K562 (cell line): ENCODE results near the gene WWOX. TPM values are rescaled to one million over a fixed set of nuclear protein-coding genes. Genes with fewer than 3 reads are reported as not detected.

ENCODE experiments used
- ATAC-seq: fragments of 200-7000 bp; cut with Tn5 transposase; 3 replicates; pipeline ENCODE4 v1.9.1; 2020; ENCODE audit warnings: moderate library complexity
- BruUV-seq: library from RNA; stranded (reverse); fragments of 400-500 nt; replicated peaks from 2 replicates; lab custom pipeline; 2021; lab: Mats Ljungman, UMichigan
- CTCF ChIA-PET: fragments of 300-600 bp; formaldehyde crosslinking; extraction: SDS; loops from one replicate; lab custom pipeline; 2021; ENCODE audit warnings: low intra/inter-chr PET ratio; lab: Yijun Ruan, JAX
- POLR2A ChIA-PET: fragments of 300-600, 350-650 bp; sonication (Branson Sonifier 250); formaldehyde crosslinking; extraction: SDS; loops from one replicate; lab custom pipeline; 2021; ENCODE audit warnings: antibody characterized with exemption, inconsistent platforms; lab: Yijun Ruan, JAX
- DNase-seq, 4 experiments: peaks; one replicate each; pipeline versions ENCODE4 v3.0.0 to v3.0.0-alpha.2; 2011 to 2018; ENCODE audit warnings: low spot score in 3 of 4, mixed read lengths in 3 of 4; ENCODE audit errors: extremely low read depth in 1 of 4
- FAIRE-seq: peaks from 2 replicates; lab custom pipeline; 2011; peaks lifted over from hg19 to GRCh38; lab: Jason Lieb, UNC
- H2AFZ ChIP-seq: 2 replicates; pipeline ENCODE4 v1.6.0; 2011; ENCODE audit warnings: low read depth, low read length, control low read depth, inconsistent platforms
- H3K27ac ChIP-seq: fragments of 200-600 bp; 3 replicates; pipeline ENCODE4 v1.8.0; 2011; ENCODE audit warnings: low read depth, mild to moderate bottlenecking, control low read depth, inconsistent platforms, low read length, moderate library complexity, mixed read lengths; ENCODE audit errors: extremely low read depth
- H3K27me3 ChIP-seq, 2 experiments: fragments of 300-600 bp in 1 of 2; 2 replicates in 1 of 2; 3 replicates in 1 of 2; pipeline versions ENCODE4 v1.6.0 to v1.8.0; 2011; ENCODE audit warnings: inconsistent platforms in 2 of 2, low read length in 2 of 2, mild to moderate bottlenecking in 1 of 2, mixed read lengths in 1 of 2, moderate library complexity in 1 of 2; ENCODE audit not compliant: control insufficient read depth in 2 of 2, insufficient read depth in 2 of 2
- H3K36me3 ChIP-seq: fragments of 300-600 bp; 3 replicates; pipeline ENCODE4 v1.8.0; 2011; ENCODE audit warnings: mild to moderate bottlenecking, low read length, inconsistent platforms; ENCODE audit not compliant: control insufficient read depth, insufficient read depth
- H3K4me1 ChIP-seq, 2 experiments: fragments of 200-600 bp in 1 of 2; replicated peaks in 1 of 2; 2 replicates in 1 of 2; 3 replicates in 1 of 2; pipeline versions ENCODE4 v1.5.1 to v1.8.0; 2011; ENCODE audit warnings: inconsistent platforms in 2 of 2, low read length in 2 of 2, mild to moderate bottlenecking in 1 of 2, mixed read lengths in 1 of 2, moderate library complexity in 1 of 2; ENCODE audit not compliant: control insufficient read depth in 2 of 2, insufficient read depth in 2 of 2
- H3K4me2 ChIP-seq: 2 replicates; pipeline ENCODE4 v1.6.1; 2011; ENCODE audit warnings: low read length, control low read depth, inconsistent platforms, mixed read lengths; ENCODE audit not compliant: insufficient read depth
- H3K4me3 ChIP-seq: fragments of 200-600 bp; sonication (generic), shearing (Covaris generic); 2 replicates; pipeline ENCODE4 v1.5.1; 2016; ENCODE audit warnings: control low read depth, inconsistent platforms
- H3K79me2 ChIP-seq: fragments of 200-600 bp; 3 replicates; pipeline ENCODE4 v1.8.0; 2011; ENCODE audit warnings: low read length, inconsistent platforms; ENCODE audit not compliant: control insufficient read depth, insufficient read depth
- H3K9ac ChIP-seq, 2 experiments: 2 replicates each; pipeline versions ENCODE4 v1.6.0 to v1.6.1; 2011; ENCODE audit warnings: low read depth in 2 of 2, low read length in 2 of 2, control low read depth in 1 of 2, inconsistent platforms in 1 of 2, mild to moderate bottlenecking in 1 of 2, mixed read lengths in 1 of 2; ENCODE audit not compliant: insufficient read depth in 1 of 2
- H3K9me1 ChIP-seq: one replicate; pipeline ENCODE4 v1.6.0; 2011; ENCODE audit warnings: inconsistent platforms, mild to moderate bottlenecking, low read length, moderate library complexity; ENCODE audit not compliant: control insufficient read depth, insufficient read depth
- H3K9me3 ChIP-seq: replicated peaks from 2 replicates; pipeline ENCODE4 v1.5.1; 2011; ENCODE audit warnings: low read depth, low read length, inconsistent platforms; ENCODE audit not compliant: control insufficient read depth, insufficient read depth
- H4K20me1 ChIP-seq: replicated peaks from 2 replicates; pipeline ENCODE4 v1.6.1; 2011; ENCODE audit warnings: low read length, inconsistent platforms, mixed read lengths; ENCODE audit not compliant: control insufficient read depth, insufficient read depth
- BCLAF1 ChIP-seq, 2 experiments: fragments of 450-650 bp in 1 of 2; IDR thresholded peaks; 2 replicates each; pipeline ENCODE4 v1.6.1; 2011 to 2017; ENCODE audit warnings: low read depth in 2 of 2, antibody characterized with exemption in 1 of 2, borderline replicate concordance in 1 of 2, low read length in 1 of 2, mild to moderate bottlenecking in 1 of 2, mixed read lengths in 1 of 2; ENCODE audit not compliant: control insufficient read depth in 1 of 2
- FOXO4 ChIP-seq: fragments of 450-650 bp; formaldehyde crosslinking; IDR thresholded peaks from 2 replicates; pipeline ENCODE4 v1.4.0; 2020; ENCODE audit warnings: mild to moderate bottlenecking, moderate library complexity
- MITF ChIP-seq: IDR thresholded peaks from 2 replicates; pipeline ENCODE4 v1.6.1; 2014; ENCODE audit warnings: antibody characterized with exemption
- SOX6 ChIP-seq: fragments of 450-650 bp; IDR thresholded peaks from 2 replicates; pipeline ENCODE4 v1.6.1; 2014; ENCODE audit warnings: mild to moderate bottlenecking
- ZNF134 ChIP-seq: fragments of 250-450 bp; sonication (Bioruptor Pico); conservative IDR thresholded peaks from 2 replicates; pipeline ENCODE4 v1.4.0; 2020
- ZNF318 ChIP-seq, 2 experiments: fragments of 450-650 bp; IDR thresholded peaks; 2 replicates each; pipeline ENCODE4 v1.6.1; 2016; ENCODE audit warnings: mild to moderate bottlenecking in 2 of 2, borderline replicate concordance in 1 of 2, low read depth in 1 of 2, moderate library complexity in 1 of 2
- ZNF561 ChIP-seq: fragments of 450-650 bp; formaldehyde crosslinking; conservative IDR thresholded peaks from 2 replicates; pipeline ENCODE4 v1.4.0; 2020; ENCODE audit warnings: mild to moderate bottlenecking, moderate library complexity
- WGBS: fragments of 100-300 bp; shearing (Covaris generic); methylation state at CpG from one replicate; pipeline ENCODE4 v1.1.6; 2016; ENCODE audit warnings: low coverage, mixed read lengths; ENCODE audit not compliant: insufficient coverage; ENCODE audit errors: missing lambda C conversion rate; 5-methylcytosine and 5-hydroxymethylcytosine counted together
- in situ Hi-C: fragments of 300-500 bp; cut with MboI; formaldehyde crosslinking; loops from 4 replicates; pipeline ENCODE4 v1.15.0; 2018; ENCODE audit warnings: inconsistent platforms, mixed read lengths
- intact Hi-C: fragments of 100-400 bp; cut with micrococcal nuclease; formaldehyde crosslinking; loops from 2 replicates; pipeline ENCODE4 v1.14.2; 2022
- polyA plus RNA-seq, 8 experiments: library from polyadenylated mRNA; depleted of rRNA in 4 of 8; stranded (reverse) in 5 of 8; unstranded in 3 of 8; fragments of >200 nt; fragmentation: Nextera tagmentation in 2 of 8; fragmentation: Illumina TruSeq in 1 of 8; extraction: Ambion mirVana in 2 of 8; extraction: Trizol in 1 of 8; gene quantifications; 2 replicates each; pipeline versions ENCODE4 v1.2.1 to v1.2.3, GENCODE V29; 2011 to 2014; ENCODE audit warnings: inconsistent platforms in 1 of 8, missing spikeins in 1 of 8
- total RNA-seq, 7 experiments: library from RNA; depleted of rRNA in 6 of 7; stranded (reverse); fragments of >200 nt in 6 of 7; fragmentation: Illumina TruSeq in 2 of 7; extraction: Trizol in 2 of 7; gene quantifications; 2 replicates each; pipeline versions ENCODE4 v1.2.1 to v1.2.3, GENCODE V29; 2011 to 2021; ENCODE audit warnings: low replicate concordance in 1 of 7

Gene WWOX
- total and polyA plus RNA-seq, 9 of the 15 experiments (the other 6 are each of a cell fraction or from before 2014, with no cell fraction given), result 1.6 to 22.7 (median 8.1) TPM

GRCh38 chr16:79074541-79074940 lies 975.1 kb downstream of the WWOX start:
- in situ Hi-C loops (no loop called here), intact Hi-C loops (no loop called here)
- no TSS peak for BruUV-seq
- peaks cover 18 to 23% of the 10 kb centered on the region in 2 experiments for H3K27me3 ChIP-seq
- ChIA-PET CTCF (no interaction called here), POLR2A (interaction anchor here (0.6 kb wide), 1 partner anchor 259 kb away, joined by 3 read pairs; no protein-coding TSS in a partner anchor)
- no peak overlapping the region for H3K27ac ChIP-seq
- H3K79me2 ChIP-seq, result no peaks in the 10 kb centered on the region
- H3K9me1 ChIP-seq, result no peaks in the 10 kb centered on the region
- WGBS, result 0% methylated on average over 1 of the region's 1 CpG
- H3K9ac ChIP-seq, result no peak overlapping the region
- no peak overlapping the region for H2AFZ ChIP-seq
- H4K20me1 ChIP-seq, result no peaks in the 10 kb centered on the region
- ATAC-seq (no peak), DNase-seq (no peak), FAIRE-seq (no peak)
- no peaks in the 10 kb centered on the region for H3K4me1 ChIP-seq
- H3K4me2 ChIP-seq, result no peak overlapping the region
- H3K9me3 ChIP-seq, result no peaks in the 10 kb centered on the region
- H3K36me3 ChIP-seq, result no peaks in the 10 kb centered on the region
- no peak overlapping the region for H3K4me3 ChIP-seq
- no peak for TF ChIP-seq ZNF318 (IDR thresholded peaks at IDR 0.05; ENCODE audit: borderline replicate concordance in 1 of 2, low read depth in 1 of 2)
- TF ChIP-seq FOXO4 (CRISPR knock-in tag), result no peak
- TF ChIP-seq MITF, result no peak
- no peak for TF ChIP-seq SOX6
- no peak for TF ChIP-seq ZNF561 (CRISPR knock-in tag)
- TF ChIP-seq ZNF134 (CRISPR knock-in tag), result no peak
- TF ChIP-seq BCLAF1 (IDR thresholded peaks at IDR 0.05; ENCODE audit: borderline replicate concordance in 1 of 2, control insufficient read depth in 1 of 2, low read depth in 2 of 2, low read length in 1 of 2), result no peak
